ENCODE measurements around the gene HEMGN. TPM values are rescaled to one million over a fixed set of nuclear protein-coding genes. Genes with fewer than 3 reads are reported as not detected.

Gene HEMGN
- total RNA-seq, 1 experiment from 2014 or later = not detected

DNA sequence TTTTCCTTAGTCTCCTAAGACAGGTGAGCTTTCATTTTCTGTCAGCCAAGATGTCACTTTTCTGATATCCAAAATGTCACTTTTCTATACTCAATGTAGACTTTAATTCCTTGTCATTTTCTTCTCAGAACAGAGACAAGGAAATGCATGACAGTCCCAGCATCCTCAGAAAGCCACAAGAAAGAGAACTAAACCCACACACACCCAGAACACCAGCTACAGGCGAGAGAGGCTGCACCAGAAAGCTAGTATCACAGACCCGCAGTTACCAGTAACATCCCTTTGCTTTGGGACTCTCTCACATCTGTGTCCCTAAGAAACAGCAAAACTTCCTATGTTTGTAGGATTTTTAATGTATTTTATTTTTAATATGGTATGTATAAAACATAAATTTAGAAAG is 32.7 kb downstream of the HEMGN start:
- Histone ChIP-seq H3K4me3 (no peak overlapping the region), H4K20me1 (ENCODE audit: insufficient read depth) (no peaks in the 10 kb centered on the region; the same call in none of the 2 replicates), H3K9me2 (ENCODE audit: insufficient read depth) (no peaks in the 10 kb centered on the region), H3K9me3 (ENCODE audit: insufficient read depth, low read depth) (no peaks in the 10 kb centered on the region), H3K4me2 (no peak overlapping the region), H2AFZ (no peak overlapping the region), H3K27ac (no peak overlapping the region), H3F3A (ENCODE audit: insufficient read depth, low read depth) (no peaks in the 10 kb centered on the region), H3K79me2 (ENCODE audit: low read depth) (0 out of 2 replicates have a peak, but pooled peaks cover 4% of the 10 kb centered on the region), H3K36me3 (ENCODE audit: low read depth) (peaks cover 4% of the 10 kb centered on the region; the same call in 1 of the 2 replicates), H3K4me1 (replicated peaks; ENCODE audit: insufficient read depth) (no peaks in the 10 kb centered on the region), H3K27me3 (ENCODE audit: insufficient read depth, low read depth) (no peaks in the 10 kb centered on the region)
- ChIA-PET CTCF (no interaction called here), POLR2A (ENCODE audit: unreplicated experiment) (interaction anchor here (0.5 kb wide), 1 partner anchor 1076 kb away, joined by 3 read pairs; no protein-coding TSS in a partner anchor)
- no peak for TF ChIP-seq EZH2 (IDR thresholded peaks at IDR 0.05; ENCODE audit: low read depth)
- TF ChIP-seq, protein P1, sequence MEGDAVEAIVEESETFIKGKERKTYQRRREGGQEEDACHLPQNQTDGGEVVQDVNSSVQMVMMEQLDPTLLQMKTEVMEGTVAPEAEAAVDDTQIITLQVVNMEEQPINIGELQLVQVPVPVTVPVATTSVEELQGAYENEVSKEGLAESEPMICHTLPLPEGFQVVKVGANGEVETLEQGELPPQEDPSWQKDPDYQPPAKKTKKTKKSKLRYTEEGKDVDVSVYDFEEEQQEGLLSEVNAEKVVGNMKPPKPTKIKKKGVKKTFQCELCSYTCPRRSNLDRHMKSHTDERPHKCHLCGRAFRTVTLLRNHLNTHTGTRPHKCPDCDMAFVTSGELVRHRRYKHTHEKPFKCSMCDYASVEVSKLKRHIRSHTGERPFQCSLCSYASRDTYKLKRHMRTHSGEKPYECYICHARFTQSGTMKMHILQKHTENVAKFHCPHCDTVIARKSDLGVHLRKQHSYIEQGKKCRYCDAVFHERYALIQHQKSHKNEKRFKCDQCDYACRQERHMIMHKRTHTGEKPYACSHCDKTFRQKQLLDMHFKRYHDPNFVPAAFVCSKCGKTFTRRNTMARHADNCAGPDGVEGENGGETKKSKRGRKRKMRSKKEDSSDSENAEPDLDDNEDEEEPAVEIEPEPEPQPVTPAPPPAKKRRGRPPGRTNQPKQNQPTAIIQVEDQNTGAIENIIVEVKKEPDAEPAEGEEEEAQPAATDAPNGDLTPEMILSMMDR (conservative IDR thresholded peaks at IDR 0.05) = no peak
- no peak for DNase-seq
- no TSS peak for BruUV-seq (replicated peaks)
- intact Hi-C loops (cut with micrococcal nuclease; ENCODE audit: unreplicated experiment) = no loop called here

GRCh38 chr9:97904725-97905124 is 33.2 kb downstream of the HEMGN start:
- CTCF ChIA-PET = no interaction called here
- H3K4me1 ChIP-seq (replicated peaks; ENCODE audit: insufficient read depth) = no peaks in the 10 kb centered on the region
- no peaks in the 10 kb centered on the region; the same call in none of the 2 replicates for H4K20me1 ChIP-seq (ENCODE audit: insufficient read depth)
- no peak for DNase-seq
- H3F3A ChIP-seq (ENCODE audit: insufficient read depth, low read depth) = no peaks in the 10 kb centered on the region
- no peaks in the 10 kb centered on the region for H3K27me3 ChIP-seq (ENCODE audit: insufficient read depth, low read depth)
- H3K27ac ChIP-seq = no peak overlapping the region
- TF ChIP-seq, protein P1 (conservative IDR thresholded peaks at IDR 0.05) = no peak
- no peak for TF ChIP-seq EZH2 (IDR thresholded peaks at IDR 0.05; ENCODE audit: low read depth)
- BruUV-seq (replicated peaks) = no TSS peak
- intact Hi-C loops (cut with micrococcal nuclease; ENCODE audit: unreplicated experiment) = loop anchor here (5.0 kb wide), 1 partner anchor 102 kb away; no protein-coding TSS in a partner anchor
- H2AFZ ChIP-seq = no peak overlapping the region
- H3K36me3 ChIP-seq (ENCODE audit: low read depth) = peaks cover 4% of the 10 kb centered on the region; the same call in 1 of the 2 replicates
- no peaks in the 10 kb centered on the region for H3K9me3 ChIP-seq (ENCODE audit: insufficient read depth, low read depth)
- POLR2A ChIA-PET (ENCODE audit: unreplicated experiment) = interaction anchor here (0.5 kb wide), 1 partner anchor 1077 kb away, joined by 3 read pairs; no protein-coding TSS in a partner anchor
- H3K4me2 ChIP-seq = no peak overlapping the region
- H3K9me2 ChIP-seq (ENCODE audit: insufficient read depth) = no peaks in the 10 kb centered on the region
- H3K4me3 ChIP-seq = no peak overlapping the region
- 0 out of 2 replicates have a peak, but pooled peaks cover 4% of the 10 kb centered on the region for H3K79me2 ChIP-seq (ENCODE audit: low read depth)

DNA sequence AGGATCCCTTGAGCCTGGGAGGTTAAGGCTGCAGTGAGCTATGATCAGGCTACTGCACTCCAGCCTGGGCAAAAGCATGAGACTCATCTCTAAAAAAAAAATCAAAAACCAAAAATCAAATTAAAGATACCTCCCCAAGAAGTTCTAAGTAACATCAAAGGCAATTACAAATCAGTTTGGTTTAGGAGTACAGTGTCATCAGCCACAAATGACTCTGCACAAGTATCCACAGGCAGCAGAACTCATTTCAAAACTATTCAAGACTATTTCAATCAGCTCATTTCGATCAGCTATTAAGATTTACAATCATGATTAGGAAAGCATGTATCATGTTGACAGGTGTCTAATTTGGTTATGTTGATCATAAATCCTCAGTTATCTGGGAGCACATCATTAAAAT is 34.8 kb downstream of the HEMGN start:
- Histone ChIP-seq H3K4me2 (no peak overlapping the region), H4K20me1 (ENCODE audit: insufficient read depth) (no peaks in the 10 kb centered on the region; the same call in none of the 2 replicates), H3K79me2 (ENCODE audit: low read depth) (0 out of 2 replicates have a peak, but pooled peaks cover 4% of the 10 kb centered on the region), H3F3A (ENCODE audit: insufficient read depth, low read depth) (no peaks in the 10 kb centered on the region), H3K36me3 (ENCODE audit: low read depth) (no peaks in the 10 kb centered on the region; the same call in 1 of the 2 replicates), H3K9me3 (ENCODE audit: insufficient read depth, low read depth) (no peaks in the 10 kb centered on the region), H3K27ac (no peak overlapping the region), H2AFZ (no peak overlapping the region), H3K4me3 (no peak overlapping the region), H3K9me2 (ENCODE audit: insufficient read depth) (no peaks in the 10 kb centered on the region), H3K27me3 (ENCODE audit: insufficient read depth, low read depth) (no peaks in the 10 kb centered on the region), H3K4me1 (replicated peaks; ENCODE audit: insufficient read depth) (no peaks in the 10 kb centered on the region)
- no peak for DNase-seq
- POLR2A ChIA-PET (ENCODE audit: unreplicated experiment) = no interaction called here
- TF ChIP-seq EZH2 (IDR thresholded peaks at IDR 0.05; ENCODE audit: low read depth) = no peak
- TF ChIP-seq, protein P1 (conservative IDR thresholded peaks at IDR 0.05) = no peak
- CTCF ChIA-PET = no interaction called here
- BruUV-seq (replicated peaks) = no TSS peak
- intact Hi-C loops (cut with micrococcal nuclease; ENCODE audit: unreplicated experiment) = loop anchor here (5.0 kb wide), 1 partner anchor 101 kb away; no protein-coding TSS in a partner anchor

All from PC-9 (cell line).